Measurements from ENCODE around the gene SIAH3. TPM values are rescaled to one million over a fixed set of nuclear protein-coding genes. Genes with fewer than 3 reads are reported as not detected.

SIAH3 gene
- total and polyA plus RNA-seq, 10 of the 15 experiments (the other 5 are each of a cell fraction or from before 2014, with no cell fraction given): not detected

- no peak for TF ChIP-seq CEBPZ (IDR thresholded peaks at IDR 0.05; ENCODE audit: low read depth, low read length)
- TF ChIP-seq RUNX3 (IDR thresholded peaks at IDR 0.05; ENCODE audit: low read length): no peak
- TF ChIP-seq E2F8 (IDR thresholded peaks at IDR 0.05; ENCODE audit: low read depth, partially characterized antibody): no peak
Observed at GRCh38 chr13:45732916-45733315, 118.6 kb downstream of the SIAH3 start (continued).

GRCh38 chr13:45731455-45731854 lies 120.1 kb downstream of the SIAH3 start:
- no peak overlapping the region for H3K4me3 ChIP-seq
- H3K27me3 ChIP-seq (replicated peaks in 1 of 2; ENCODE audit: control insufficient read depth in 2 of 2, insufficient read depth in 2 of 2, low read length in 1 of 2): no peaks in the 10 kb centered on the region; a peak in 1 of 4 replicates
- intact Hi-C loops (cut with micrococcal nuclease; ENCODE audit: unreplicated experiment) (no loop called here), in situ Hi-C loops (cut with MboI) (loop anchor here (5.0 kb wide), 1 partner anchor 214 kb away; no protein-coding TSS in a partner anchor)
- ATAC-seq (no peak), FAIRE-seq (no peak), DNase-seq (ENCODE audit: low read depth, low spot score) (no peak)
- no peak overlapping the region for H3K27ac ChIP-seq (ENCODE audit: control insufficient read depth, insufficient read depth)
- H3K9me3 ChIP-seq (replicated peaks; ENCODE audit: control insufficient read depth, insufficient read depth, low read length): no peaks in the 10 kb centered on the region
- no peak overlapping the region for H3K9ac ChIP-seq (ENCODE audit: control insufficient read depth, insufficient read depth, low read length)
- 31% methylated on average over 3 of the region's 3 CpGs for WGBS (ENCODE audit: insufficient coverage, insufficient replicate concordance, low lambda C conversion rate, missing lambda C conversion rate)
- ChIA-PET SMC1A (ENCODE audit: uncharacterized antibody, unreplicated experiment) (interaction anchor here (0.9 to 1.4 kb wide), 3 partner anchors 76 to 190 kb away, joined by 3 to 5 read pairs (median 3); no protein-coding TSS in a partner anchor), POLR2A (no interaction called here), RAD21 (ENCODE audit: unreplicated experiment) (no interaction called here), CTCF (interaction anchor here (1.3 to 3.6 kb wide), 3 partner anchors 8 to 108 kb away, joined by 3 to 49 read pairs (median 19); no protein-coding TSS in a partner anchor)
- no peaks in the 10 kb centered on the region for H3K4me1 ChIP-seq (ENCODE audit: control insufficient read depth, insufficient read depth, low read length)
- BruUV-seq (replicated peaks): no TSS peak
- H3K36me3 ChIP-seq (ENCODE audit: control insufficient read depth in 2 of 2, insufficient read depth in 2 of 2, low read length in 1 of 2): no peaks in the 10 kb centered on the region
- no peaks in the 10 kb centered on the region for H3K79me2 ChIP-seq (ENCODE audit: control insufficient read depth, insufficient read depth, low read length)
- H3K4me2 ChIP-seq (ENCODE audit: control insufficient read depth, insufficient read depth): no peak overlapping the region
- no peak overlapping the region for H2AFZ ChIP-seq (ENCODE audit: control insufficient read depth, low read depth, low read length)
- no peaks in the 10 kb centered on the region for H4K20me1 ChIP-seq (ENCODE audit: control insufficient read depth, insufficient read depth)
- TF ChIP-seq TBL1XR1 (IDR thresholded peaks at IDR 0.05; ENCODE audit: low read depth, low read length) (no peak), RFX5 (IDR thresholded peaks at IDR 0.05; ENCODE audit: low read depth, low read length) (no peak), ZBED1 (IDR thresholded peaks at IDR 0.05; ENCODE audit: borderline replicate concordance) (no peak), TARDBP (IDR thresholded peaks at IDR 0.05; ENCODE audit: borderline replicate concordance) (no peak), KLF5 (IDR thresholded peaks at IDR 0.05; ENCODE audit: partially characterized antibody) (no peak), BCLAF1 (IDR thresholded peaks at IDR 0.05) (no peak), IRF5 (IDR thresholded peaks at IDR 0.05; ENCODE audit: borderline replicate concordance) (no peak)

All from GM12878 (cell line).